ENCODE measurements around the gene IDH2.

Gene IDH2

DNA sequence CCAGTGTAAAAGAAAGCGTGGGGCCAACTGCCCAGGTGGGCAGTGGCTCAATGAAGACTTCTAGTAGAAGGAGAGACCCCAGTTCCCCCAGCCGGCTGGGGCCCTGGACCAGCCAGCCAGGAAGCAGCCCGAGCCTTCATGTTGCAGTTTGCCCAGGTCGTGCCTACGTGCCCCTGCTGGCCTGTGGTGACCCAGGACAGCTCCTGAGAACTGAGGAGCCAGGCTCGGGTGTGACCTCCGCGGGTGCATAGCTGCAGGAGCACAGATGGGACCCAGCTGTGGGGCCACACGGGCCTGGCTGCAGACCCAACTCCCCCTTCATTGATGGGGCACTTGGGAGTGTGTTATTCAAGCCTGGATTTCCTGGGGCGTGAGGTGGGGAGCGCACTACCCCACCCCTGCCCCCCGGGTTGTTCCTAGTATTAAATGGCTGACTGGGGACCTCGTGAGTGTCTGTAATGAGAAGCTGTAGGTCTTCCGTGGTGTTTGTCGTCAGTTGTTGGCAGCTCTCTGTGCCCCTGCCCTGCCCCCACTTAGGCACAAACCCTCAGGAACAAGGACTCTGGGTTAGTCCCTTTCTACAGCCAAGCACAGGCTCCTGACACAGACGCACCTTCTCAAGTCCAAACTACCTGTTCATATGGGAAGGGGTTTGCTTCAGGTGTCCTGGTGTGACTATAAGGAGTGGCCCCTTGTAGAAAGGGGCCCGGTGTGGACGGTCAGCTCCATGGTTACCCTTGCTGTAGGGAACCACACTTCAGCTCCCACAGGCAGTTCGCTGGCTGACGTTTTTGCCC, 39.1 kb downstream of the IDH2 start:
- DNase-seq = no peak

DNA sequence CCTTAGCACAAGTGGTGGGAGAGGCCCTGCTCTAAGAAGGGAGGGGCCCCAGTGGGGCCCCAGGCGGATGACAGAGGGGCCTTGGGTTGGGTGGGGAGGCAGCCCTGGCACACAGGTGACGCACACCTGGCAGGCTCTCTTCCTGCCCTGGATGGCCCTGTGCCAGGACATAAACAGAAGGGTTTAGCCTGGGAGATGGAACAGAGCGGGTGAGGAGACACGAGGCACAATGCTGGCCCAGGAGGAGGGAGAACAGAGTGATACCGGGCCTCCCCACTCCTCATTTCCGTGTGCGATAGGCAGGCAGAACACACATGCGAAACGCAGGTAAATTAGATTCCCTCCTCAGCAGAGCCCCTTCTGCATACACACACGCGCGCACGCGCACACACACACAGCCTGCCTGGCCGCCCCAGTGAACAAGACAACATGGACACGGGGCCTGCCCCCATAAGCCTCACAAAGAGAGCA, 39.8 kb downstream of the IDH2 start:
- peak in 1 of 4 experiments; percentile 41 for DNase-seq

DNA sequence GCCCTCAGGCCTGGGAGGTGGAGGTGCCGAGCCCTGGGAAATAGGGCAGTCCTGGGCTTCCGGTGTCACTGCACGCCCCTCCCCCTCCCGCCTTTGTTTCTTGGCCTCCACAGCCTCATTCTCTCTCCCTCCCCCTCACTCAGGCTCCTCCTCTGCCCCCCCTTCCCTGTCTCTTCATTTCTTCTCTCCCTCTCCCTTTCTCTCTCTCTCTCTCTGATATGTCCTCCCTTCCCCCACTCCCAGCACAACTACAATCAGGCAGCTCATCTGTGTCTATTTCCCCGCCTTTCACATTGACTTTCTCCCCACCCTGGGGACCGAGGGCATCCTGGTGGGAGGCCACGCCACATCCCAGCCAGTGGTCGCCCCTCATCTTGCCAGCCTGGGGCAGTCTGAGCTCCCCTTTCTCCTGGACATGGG, 40.2 kb downstream of the IDH2 start:
- peak in 3 of 4 experiments; percentile 22 to 37 (median 28) for DNase-seq

DNA sequence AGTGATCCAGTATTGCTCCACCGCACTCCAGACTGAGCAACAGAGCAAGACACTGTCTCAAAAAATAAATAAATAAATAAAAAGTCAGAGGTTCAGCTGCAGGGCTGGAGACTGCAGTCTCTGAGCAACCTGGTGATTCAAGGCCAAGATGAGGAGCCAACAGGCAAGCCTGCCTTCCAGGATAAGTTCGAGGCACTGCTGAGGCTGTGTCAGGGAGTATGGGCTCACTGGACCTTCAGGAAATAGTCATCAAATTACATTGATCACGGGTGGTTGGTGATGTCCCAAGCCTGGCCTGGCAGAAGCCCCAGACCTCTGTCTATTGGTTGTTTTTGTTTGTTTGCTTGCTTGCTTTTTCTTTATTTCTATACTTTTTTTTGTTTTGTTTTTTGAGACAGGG, 41.5 kb downstream of the IDH2 start:
- DNase-seq = no peak

DNA sequence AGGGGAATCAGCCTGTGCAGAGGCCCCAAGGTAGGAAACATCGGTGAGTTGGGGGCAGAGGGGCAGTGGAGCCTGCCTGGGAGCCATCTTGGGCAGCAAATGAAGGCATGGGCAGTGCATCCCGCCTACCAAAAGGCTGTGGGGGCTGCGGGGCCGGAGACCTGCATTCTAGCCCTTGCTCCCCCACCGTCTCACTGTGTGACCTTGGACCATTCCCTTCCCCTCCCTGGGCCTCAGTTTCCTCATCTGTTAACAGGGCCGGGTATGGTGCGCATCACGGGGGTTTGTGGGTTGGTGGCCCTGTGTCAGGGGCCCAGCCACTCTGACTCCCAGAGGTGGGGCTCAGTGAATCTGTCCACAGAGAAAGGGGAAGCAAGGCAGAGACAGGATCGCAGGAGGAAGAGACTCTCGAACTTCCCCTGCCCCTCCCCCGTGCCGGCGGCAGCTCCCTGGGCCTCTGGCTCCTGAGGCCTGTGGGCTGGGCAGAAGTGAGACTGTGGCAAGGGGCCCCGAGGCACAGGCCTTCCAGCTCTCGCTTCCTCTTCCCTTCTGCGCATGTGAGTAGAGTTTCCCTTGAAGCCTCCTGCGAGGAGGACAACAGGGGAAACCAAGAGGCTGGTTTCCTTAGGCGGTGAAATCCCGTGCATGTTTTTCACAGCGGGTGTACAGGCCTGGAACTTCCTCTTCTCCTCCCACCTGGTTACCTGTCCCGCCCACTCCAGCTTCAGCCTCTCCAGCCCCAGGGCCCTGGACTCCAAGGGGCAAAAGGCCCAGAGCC, 42.9 kb downstream of the IDH2 start:
- peak; percentile 33 to 44 (median 36) for DNase-seq

DNA sequence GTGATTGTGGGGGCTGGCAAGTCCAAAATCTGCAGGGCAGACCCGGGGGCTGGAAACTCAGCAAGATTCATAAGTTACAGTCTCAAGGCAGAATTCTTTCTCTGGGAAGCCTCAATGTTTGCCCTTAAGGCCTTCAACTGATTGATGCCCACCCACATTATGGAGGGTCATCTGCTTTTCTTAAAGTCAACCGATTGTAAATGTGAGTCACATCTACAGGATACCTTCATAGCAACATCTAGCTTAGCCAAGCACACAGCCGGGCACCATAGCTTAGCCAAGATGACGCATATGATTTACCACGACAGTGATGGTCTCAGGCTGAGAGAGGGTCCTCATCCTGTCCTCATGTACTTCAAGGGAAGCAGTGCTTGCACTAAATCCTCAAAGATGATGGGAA, 43.5 kb downstream of the IDH2 start:
- DNase-seq = no peak

DNA sequence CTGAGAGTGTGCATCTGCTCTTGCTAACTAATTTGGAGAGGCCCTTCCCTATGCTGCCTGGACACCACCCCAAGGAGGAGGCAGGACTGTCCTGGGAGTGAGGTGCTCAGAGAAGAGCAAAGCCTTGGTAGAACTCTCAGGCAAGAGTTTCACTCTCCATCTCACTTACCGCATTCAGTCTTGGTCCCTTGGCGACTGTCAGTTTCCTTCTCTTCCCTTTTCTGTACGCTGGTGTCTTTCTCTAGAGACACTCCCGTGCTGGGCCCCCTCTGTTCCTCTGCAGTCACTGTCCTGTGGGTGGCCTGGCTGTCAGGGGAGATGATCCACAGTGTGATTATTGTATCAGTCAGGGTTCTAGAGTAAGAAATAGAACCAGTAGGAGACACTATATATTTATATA, 44.0 kb downstream of the IDH2 start:
- no peak for DNase-seq

DNA sequence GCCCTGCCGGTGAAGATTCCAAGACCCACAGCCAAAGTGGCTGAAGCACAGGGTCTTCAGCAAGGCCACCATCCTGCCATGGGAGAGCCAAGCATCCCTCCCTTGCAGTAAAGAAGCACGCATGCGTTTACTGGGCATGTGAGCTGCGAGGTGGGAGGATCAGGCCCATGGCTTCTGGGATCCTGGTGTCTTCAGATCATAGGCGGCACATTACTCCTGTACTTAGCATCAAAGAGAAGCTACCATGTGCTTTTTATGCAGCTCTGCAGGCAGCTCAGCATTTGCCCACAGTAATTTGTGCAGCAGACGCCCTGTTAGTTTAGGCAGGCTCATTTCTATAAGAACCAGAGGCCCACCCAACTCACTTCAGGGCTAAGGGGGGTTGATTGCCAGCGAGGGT, 45.7 kb downstream of the IDH2 start:
- DNase-seq = no peak

DNA sequence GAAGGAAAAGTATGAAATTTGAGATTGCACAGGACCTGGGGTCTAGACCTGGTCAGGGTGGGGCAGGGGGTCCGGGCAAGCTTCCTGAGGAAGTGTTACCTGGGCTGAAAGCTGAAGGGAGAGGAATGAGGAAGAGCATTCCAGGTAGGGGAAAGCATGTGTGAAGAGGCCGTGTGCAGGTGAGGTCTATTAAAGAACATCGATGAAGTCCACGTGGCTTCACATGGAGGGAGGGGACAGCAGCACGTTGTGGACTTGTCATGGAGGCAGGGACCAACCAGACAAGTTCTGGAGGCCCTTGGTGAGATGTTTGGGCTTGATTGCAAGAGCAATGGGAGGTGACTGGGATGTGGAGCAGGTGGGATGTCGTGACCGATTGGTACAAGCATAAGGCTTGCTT, 47.1 kb downstream of the IDH2 start:
- DNase-seq = no peak

DNA sequence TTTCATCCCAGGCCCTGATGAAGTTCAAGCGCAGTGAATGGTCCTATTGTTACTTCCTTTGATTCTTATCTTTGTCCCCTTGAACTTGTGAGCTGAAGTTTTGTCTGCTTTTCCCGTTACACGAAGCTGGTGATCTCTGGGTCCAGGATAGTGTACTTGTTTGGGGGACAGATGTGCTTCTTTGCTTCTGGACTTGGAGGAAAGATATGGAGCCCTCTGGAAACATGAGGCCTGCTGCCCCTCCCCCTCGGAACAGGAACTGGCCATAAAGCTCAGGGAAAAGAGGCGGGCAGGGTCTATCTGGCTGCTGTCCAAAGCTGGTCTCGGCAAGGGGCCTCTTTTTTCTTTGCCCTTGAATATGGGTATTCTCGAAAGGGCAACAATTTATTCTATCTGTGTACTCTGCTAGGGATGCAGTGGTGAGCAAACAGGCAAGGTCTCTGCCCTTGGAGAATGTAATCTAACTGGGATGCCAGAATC, 47.6 kb downstream of the IDH2 start:
- no peak for DNase-seq

DNA sequence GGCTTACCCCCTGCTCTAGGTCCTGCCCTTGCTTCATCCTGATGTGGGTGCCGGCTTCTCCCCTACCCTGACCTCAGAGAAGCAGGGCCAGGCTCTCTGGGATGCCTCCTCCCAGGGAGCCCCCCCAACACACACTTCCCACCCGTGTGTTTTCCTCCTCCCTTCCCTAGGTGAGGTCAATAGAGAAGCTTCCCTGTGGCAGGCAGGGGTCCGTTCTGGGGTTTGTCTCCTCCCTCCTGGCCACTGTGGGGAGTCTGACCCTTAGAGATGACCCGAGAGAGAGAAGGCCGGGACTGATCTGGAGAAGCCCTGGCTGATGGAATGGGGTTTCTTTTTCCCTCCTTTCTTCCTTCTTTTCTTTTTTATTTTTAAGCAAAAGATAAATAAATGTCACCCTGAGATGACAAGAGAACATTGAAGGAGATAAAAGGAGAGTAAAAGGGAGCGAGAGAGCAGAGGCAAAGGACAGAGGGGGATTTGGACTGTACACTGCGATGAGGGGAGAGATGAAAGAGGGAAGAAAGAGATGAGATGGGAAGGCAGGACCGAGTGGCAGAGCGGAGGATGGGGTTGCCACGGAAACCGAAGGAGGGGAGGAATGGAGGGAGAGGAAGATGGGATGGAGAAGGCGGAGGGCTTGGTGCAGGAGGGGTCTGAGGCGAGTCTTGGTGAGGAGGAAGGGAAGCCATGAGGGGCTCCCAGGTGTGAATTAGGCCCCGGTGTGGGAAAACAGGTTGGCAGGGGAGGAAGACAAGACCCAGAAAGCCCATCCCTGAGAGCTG, 48.4 kb downstream of the IDH2 start:
- no peak for DNase-seq

DNA sequence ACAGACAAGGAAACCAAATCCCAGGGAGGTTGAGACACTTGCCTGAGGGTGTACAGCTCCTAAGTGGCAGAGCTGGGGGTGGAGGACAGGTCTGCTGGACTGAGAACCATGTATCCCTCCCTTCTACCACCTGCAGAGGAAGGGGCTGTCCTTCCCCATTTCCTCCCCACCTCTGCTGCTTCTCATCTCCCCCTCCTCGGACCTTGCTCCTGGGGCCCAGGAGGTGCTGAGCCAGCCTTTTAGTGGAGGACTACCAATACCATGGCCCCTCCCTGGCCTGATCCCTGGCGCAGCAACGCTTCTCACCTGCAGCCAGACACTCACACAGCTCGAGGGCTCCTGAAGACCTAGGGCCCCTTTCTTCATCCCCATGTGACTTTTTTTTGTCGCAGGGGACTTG, 50.4 kb downstream of the IDH2 start:
- no peak for DNase-seq

DNA sequence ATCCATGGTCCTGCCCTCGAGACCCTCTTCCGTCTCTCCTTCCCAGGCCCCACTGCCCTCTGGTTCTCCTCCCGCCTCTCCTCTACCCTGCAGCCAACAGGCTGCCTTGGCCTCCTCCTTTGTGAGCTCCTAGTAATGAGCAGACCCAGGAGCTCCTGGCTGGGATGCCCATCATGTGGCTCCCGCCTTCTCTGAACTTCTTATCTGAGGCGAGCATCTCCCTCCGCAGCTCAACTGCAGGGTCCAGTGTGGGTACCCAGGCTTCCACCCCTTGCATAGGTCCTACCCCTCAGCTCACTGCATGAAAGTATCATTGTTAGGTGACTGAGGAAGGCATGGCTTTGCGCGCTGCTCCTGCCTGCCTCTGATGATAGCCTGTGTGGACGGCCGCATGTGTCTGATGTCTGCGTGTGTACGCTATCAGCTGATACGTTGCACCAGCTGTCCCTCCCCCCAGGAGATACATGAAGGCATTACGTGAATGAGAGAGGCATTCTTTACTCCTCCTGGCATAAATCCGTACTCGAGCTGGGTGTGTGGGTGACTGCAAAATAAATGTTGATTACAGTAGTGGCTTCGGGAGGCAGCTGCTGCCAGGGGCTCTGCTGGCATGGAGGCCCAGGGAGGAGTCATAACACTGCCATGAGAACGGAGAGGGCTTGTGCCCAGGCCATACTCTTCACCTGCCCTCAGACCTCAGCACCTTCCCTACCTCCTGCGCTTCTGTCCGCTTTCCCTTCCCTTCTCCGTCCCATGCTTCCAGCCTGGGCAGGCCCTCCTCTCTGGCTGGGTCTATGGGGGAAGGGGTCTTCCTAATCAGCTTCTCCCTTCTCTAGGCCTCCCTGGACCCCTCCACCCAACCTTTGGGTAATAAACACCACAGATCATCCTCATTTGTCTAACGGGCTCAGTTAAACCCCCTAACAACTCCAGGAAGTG, 52.3 kb downstream of the IDH2 start:
- DNase-seq = no peak

DNA sequence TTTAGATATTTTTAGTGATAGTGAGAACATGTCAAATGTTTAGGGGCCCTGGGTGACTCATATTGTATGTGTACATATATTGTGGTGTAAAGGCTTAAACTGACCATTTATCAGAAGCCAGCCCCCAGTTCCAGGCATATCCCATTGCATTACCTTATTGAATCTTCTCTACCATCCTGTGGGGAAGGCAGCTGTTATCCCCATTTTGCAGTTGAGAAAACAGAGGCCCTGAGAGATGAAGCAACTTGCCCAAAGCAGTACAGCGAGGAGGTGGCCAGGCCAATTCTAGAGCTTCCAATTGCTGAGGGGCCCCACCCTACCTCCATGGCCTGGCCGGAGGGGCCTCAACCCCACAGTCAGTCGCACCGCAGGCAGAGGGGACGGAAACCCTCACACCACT, 53.2 kb downstream of the IDH2 start:
- DNase-seq = no peak

DNA sequence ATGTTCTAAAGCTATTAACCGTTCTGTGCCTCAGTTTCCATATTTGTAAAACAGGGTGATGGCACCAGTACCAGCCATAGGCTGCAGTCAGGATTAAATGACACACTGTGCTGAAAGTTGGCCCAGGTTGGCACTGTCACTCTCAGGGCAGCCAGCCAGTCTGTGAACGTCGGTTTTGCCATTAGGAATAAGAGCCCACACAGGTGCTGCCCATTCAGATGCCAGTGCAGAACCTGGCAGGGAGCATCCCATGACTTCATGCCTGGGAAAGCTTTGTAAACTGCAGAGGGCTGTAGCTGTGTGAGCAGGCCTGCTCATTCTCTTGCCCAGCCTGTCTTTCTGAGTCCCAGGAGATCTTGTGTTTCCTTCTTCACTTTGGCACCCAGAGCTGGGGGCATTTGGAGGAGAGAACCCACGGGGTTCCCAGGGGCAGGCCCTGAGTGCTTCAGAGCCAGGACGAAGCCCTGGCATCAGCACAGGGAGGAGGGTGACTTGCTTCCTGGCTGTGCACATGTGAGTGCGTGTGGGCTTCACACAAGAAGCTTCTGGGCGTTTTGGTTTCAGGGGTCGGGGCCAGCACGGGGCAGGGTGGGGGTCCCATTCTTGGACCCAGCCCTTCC, 54.2 kb downstream of the IDH2 start:
- no peak for DNase-seq

DNA sequence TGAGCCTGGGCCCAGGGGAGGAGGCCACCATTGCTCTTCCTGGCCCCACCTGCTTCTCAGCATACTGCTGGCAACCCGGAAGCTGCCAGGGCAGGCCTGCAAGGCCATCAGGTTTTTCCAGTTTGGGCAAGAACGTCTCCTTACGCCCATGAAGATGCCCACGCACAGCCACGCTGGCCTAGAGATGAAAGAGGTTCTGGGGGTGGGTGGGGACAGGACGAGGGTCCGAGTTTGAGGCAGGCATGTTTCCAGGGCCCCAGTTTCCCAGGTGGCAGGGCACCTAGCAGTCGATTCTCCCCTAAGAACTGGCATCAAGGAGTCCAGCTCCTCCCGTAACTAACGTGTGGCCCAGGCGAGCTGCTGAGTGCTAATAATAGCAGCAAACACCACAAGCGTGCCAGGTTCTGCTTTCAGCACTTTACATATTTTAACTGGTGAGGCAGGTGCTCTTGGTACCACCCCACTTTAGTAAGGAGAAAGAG, 55.3 kb downstream of the IDH2 start:
- no peak for DNase-seq

DNA sequence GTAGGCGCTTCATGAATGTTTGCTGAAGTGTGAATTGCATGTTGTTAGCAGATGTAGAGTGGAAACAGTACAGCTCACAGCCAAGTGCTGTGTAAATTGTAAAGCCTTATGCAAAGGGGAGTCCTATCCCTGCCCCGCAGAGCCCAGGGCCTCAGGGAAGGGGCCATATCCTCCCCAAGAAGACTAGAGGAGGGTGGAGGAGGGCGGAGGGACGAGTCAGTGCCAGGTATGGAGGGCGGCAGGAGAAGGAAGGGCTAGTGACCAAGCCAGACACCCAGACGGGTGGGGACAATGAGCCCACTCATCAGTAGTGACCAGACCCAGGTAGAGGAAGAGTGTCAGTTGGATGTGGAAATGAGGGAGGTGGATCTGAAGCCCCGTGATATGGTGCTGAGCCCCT, 56.0 kb downstream of the IDH2 start:
- no peak for DNase-seq

DNA sequence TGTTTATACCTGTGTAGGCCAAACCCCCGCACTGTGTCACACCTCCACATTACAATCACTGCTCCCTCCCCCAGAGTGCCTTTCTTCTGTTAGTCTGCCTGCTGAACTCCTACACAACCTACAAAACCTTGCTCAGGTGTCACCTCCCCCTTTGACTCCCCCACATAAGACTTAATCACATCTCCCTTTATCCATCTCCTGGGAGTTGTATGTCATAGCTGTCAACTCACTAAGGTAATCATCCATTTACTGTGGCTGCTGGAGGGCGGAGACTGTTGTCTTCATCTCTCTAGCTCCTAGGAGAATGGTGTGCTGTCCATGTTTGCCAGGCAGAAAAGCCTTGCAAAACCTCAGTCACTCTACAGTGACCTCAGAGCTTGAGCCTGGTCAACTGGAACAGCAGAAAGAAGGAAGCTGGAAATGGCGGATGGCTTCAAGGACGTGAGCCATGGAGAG, 57.3 kb downstream of the IDH2 start:
- no peak for DNase-seq

DNA sequence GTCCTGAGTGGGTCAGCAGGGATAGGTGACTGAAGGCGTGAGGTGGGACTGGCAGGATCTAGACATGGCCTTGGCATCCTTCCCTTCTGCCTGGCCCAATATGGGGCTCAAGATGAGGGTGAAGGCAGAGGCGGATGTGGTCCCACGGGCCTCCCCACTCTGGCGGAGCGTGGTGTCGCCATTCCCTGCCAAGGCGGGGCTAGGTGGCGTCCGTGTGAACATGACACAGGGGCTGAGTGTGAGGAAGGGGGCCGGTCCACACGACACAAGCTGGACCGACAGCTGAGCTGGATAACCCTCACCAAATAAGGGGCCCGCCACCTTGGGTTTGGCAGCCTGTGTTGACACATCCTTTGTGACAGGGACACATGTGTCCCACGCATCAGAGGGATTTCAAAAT, 58.1 kb downstream of the IDH2 start:
- DNase-seq = no peak

DNA sequence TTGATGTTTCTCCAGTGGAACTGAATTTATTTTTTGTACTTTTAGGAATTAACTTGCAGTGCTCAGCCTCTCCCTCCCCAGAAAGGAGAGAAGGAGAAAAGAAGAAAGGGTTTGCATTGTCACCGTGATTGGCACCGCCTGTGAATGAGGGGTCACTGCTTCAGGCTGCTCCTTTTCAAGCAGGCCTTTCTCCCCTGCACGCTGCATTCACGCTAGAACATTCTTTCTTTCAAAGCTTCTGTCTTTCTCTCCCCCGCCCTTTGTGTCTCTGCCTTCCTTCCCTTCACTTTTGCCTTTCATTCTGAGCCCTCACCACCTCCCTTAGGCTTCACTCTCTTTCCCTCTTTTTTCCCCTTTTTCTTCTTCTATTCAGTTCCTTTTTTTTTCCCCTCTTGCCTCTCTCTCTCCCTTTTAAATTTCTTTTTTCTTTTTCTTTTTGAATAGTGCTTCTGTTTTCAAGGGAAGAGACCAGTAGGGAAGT, 58.7 kb downstream of the IDH2 start:
- DNase-seq = no peak
